Activated naive CD4-positive, alpha-beta T cell (primary cell): ENCODE measurements around the gene RAB6A.
"Not testable (repeated sequence)": the region's sequence is repeated elsewhere in the genome, so short reads cannot be mapped to it uniquely, and the experiment has no call there.

Experiments used
- DNase-seq, 4 experiments: peaks; one replicate each; lab custom pipeline; 2025; lab: John Stamatoyannopoulos, UW

The RAB6A gene

GRCh38 chr11:73760679-73761402 lies at the start of gene RAB6A:
Gene RAB6A, minus strand, starts transcription at chr11:73761074. Its CDS starts 439 bp downstream, at chr11:73760635.
- peak; percentile 95 to 99 (median 96) for DNase-seq

DNA sequence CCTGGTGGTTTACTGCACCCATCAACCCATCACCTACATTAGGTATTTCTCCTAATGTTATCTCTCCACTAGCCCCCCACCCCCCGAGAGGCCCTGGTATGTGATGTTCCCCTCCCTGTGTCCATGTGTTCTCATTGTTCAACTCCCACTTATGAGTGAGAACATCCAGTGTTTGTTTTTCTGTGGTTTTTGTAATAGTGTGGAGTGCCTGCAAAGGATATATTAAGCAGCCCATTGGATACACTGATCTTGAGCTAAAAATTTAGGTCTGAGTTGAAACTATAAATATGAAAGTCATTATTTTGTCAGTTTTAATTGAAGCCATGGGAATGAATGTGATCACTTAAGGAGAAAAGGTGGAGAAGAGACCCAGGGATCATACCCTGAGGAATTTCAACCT lies 49.8 kb upstream of the RAB6A start:
- no peak for DNase-seq

GRCh38 chr11:73808052-73808451 lies 47.2 kb upstream of the RAB6A start:
- no peak for DNase-seq

GRCh38 chr11:73804712-73805111 lies 43.8 kb upstream of the RAB6A start:
- DNase-seq: no peak

DNA sequence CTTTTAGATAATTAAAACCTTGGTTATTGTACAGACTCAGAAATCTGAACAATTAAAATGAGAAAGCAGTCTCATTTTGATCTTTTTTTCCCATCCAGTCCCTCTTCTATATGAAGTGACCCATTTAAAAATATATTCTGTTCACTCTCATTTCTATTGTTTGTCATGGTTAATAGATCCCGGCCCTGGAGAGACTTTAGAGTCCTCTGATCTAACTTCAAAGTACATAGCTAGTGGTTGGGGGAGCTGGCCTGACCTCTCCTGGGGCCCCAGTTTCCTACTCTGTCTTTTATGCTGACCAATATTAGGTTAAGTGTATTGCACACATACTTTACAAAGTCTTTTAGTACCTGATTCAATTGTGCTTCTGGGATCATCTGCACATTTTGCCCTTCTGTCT lies 40.3 kb upstream of the RAB6A start:
- no peak for DNase-seq

GRCh38 chr11:73800276-73800806 lies 39.5 kb upstream of the RAB6A start:
- DNase-seq: no peak

GRCh38 chr11:73797457-73797856 lies 36.6 kb upstream of the RAB6A start:
- no peak for DNase-seq

DNA sequence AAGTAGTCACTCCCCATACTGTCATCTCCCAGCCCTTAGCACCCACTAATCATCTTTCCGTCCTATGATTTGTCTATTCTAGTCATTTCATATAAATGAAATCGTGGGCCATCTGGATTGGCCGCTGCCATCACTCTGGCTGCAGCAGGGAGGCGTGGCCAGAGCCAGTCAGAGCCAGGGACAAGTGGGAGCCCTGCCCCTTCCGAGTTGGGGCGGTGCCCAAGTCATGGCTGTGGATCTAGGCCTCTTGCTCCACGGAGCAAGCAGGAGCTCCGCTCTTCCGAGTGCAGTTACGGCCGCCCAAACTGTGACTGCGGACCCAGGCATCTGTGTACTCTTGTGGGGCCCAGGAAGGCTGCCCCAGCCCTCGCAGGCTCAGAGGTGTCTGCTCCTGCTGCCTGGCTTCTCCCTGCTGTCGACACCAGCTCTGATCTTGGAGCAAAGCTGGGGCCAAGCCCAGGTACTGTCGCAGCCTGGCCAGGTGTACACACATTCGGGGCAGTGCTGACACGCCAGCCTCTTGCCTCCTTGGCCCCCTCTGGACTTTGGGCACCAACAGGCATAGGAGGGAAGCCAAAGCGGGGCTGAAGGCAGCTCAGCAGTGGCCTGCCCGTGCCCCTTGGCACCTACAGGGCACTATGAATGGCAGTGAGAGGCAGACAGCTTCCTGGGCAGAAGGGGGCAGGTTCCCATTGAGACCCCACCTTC lies 35.2 kb upstream of the RAB6A start:
- DNase-seq: no peak

GRCh38 chr11:73792584-73792983 lies 31.7 kb upstream of the RAB6A start:
- DNase-seq: no peak

DNA sequence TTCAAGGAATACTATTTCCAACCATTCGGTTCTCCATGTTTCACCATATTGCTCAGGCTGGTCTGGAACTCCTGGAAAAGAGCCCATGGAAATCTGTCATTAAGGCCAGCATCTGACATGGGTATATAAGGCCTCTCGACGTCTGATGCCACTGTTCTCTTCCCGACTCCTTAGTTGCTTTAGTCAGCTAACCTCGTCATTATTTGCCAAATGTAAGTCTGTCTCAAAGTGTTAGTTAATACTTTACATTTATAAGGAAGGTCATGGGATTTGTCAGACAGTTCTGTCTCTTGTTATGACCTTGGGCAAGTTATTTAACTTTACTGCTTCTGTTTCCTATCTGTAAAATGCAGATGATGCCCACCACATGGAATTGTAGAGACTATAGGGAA lies 28.4 kb upstream of the RAB6A start:
- no peak for DNase-seq

DNA sequence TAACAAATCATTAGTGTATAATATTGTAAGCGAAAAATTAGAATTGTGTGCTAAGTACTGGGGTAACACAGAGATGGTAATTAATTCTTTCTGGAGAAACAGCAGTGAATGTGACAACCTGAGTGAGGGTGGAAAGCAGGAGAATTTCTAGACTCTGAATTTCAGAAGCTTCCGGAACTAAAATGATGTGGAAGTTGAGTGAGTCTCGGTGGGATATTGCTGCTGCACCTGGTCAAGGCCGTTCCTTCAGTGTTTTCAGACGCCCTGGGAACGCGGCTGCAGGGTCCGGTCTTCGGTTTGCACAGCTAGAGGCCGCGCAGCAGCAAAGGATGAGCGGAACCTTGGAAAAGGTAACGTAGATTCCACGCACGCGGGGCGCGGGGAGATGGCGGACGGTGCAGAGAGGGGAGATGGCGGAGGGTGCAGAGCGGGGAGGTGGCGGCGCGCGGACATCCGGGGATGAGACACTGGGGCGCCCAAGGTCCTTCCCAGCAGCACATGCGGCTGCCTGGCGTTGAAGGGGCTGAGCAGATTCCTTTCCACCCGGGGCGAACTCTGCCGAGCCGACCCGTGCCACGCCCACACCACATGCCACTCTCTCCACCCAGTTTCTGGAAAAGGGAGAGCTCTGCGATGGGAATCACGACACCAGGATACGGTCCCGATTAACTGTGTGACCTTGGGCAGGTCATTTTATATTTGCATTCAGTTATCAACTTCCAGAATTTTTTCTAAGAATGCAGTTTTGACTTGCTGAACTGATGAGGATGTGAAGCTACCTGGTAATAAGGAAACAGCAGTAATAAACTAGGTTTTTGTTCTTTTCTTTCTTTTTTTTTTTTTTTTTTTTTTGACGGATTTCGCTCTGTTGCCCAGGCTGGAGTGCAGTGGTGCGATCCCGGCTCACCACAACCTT lies 27.0 kb upstream of the RAB6A start, which contains the start of gene MRPL48:
Gene MRPL48, plus strand, starts transcription at position 232 of the 916 bp plus-strand sequence. Its CDS starts 98 bp downstream, at position 330.
- peak; percentile 64 to 82 (median 73) for DNase-seq

DNA sequence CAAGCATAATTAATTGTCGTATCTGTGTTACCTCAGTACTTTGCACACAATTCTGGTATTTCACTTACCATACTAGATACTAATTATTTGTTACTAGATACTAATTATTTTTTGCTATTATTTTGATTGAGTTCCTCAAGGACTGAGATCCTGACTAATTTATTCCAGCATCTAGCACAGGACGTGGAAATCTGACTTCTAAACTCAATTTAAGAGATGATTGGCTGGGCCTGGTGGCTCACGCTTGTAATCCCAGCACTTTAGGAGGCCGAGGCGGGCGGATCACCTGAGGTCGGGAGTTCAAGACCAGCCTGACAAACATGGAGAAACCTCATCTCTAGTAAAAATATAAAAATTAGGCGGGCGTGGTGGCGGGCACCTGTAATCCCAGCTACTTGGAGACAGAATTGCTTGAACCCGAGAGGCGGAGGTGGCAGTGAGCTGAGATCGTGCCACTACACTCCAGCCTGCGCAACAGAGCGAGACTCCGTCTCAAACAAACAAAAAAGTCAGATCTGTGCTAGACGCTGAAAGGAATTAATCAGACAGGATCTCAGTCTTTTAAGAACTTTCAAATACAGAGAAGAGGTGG lies 26.3 kb upstream of the RAB6A start:
- peak in 1 of 4 experiments; percentile 4 for DNase-seq

DNA sequence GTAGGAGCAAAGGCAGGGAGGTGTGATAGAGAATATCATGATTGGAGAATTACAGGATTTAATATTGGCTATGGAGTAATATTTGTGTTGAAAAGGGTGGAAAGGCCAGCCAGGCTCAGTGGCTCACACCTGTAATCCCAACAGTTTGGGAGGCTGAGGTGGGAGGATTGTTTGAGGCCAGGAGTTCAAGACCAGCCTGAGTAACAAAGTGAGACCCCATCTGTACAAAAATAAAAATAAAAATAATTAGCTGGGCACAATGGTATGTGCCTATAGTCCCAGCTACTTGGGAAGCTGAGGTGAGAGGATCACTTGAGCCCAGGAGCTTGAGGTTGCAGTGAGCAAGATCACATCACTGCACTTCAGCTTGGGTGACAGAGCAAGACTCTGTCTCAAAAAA lies 24.6 kb upstream of the RAB6A start:
- not testable (repeated sequence) for DNase-seq

DNA sequence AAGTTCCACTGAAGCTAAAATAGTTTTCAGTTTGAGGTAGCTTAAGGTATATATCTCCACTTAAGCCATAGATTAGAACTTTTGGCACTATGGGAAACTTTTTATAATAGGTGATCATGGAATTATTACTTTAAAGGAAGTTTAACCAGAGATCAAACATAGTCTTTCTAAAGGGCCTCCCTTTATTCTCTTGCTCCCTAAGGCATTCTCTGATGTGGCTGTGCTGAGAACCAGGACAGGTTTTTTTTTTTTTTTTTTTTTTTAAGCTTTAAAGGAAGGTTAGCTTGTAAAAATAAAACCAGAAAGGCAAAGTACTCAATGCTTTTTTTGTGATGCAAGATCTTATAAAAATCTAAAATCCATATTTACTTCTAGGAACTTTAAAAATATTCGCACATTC lies 23.9 kb upstream of the RAB6A start:
- no peak for DNase-seq

- no peak for DNase-seq
These were observed 23.3 kb upstream of the RAB6A start for GRCh38 chr11:73784080-73784634.

DNA sequence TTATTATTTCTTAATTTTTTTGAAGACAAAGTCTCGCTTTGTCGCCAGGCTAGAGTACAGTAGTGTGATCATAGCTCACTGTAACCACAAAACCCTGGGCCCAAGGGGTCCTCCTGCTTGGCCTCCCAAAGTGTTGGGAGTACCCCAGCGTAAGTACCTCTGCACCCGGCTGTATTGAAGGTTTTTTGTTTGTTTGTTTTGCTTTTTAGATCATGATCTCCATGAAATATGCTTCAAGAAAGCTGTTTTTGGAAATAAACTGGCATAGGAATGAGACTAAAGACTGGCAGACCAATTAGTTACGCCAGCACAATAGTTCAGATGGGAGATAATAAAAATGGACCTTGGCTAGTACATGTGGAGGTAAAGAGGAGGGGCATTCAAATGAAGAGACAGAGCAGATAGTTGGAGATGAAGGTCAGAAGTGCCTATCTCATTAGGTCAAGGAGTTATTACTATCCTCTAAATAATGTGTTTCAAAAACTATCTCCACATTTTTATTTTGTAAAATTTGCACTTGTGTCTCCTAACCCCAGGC lies 22.7 kb upstream of the RAB6A start:
- no peak for DNase-seq

GRCh38 chr11:73781303-73781702 lies 20.4 kb upstream of the RAB6A start:
- no peak for DNase-seq

GRCh38 chr11:73779084-73779902 lies 18.4 kb upstream of the RAB6A start:
- peak; percentile 83 to 97 (median 91) for DNase-seq

- DNase-seq: not testable (repeated sequence)
These were observed 9.9 kb upstream of the RAB6A start for GRCh38 chr11:73770811-73771210.

DNA sequence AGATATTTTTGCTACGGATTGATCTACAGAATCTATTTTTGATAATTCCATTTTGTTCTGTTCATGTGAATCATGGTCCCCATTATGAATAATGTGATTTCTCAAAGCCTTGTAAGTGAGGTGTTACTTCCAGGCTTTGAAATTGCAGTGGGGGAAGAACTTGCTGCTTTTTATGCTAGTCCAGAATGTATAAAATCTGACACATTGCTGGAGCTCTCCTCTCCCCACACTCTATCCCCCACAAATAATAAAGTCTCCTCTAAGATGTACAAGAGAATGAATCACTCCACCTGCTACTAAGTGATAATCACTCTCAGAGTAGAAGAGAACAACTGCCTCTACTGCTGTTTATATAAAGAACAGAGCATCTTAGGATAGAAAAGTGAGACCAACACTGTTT lies 5.9 kb upstream of the RAB6A start:
- DNase-seq: no peak
